T-helper 9 cell (primary cell): ENCODE measurements around the gene L3MBTL4.

ENCODE experiments used
- DNase-seq: peaks from one replicate; pipeline ENCODE4 v3.0.0-alpha.2; 2020

Gene L3MBTL4

DNA sequence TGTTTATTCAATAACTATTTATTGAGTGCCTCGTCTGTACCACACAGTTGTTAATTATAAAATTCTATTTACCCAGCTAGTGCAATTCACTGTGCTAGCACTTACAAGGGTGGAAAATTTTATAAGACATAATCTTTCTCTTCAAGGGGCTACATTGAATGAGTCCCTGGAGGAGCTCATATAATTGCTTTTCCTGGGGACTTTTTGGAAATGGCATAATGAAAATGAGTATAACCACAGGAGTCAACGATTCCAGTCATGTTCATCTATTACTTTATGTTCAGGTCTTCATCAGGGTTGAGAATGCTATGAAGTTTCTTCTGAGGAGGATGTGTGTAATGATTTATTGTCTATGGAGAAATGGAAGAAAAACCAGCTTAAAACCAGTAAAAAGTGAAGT lies 466.5 kb downstream of the L3MBTL4 start:
- DNase-seq: no peak

DNA sequence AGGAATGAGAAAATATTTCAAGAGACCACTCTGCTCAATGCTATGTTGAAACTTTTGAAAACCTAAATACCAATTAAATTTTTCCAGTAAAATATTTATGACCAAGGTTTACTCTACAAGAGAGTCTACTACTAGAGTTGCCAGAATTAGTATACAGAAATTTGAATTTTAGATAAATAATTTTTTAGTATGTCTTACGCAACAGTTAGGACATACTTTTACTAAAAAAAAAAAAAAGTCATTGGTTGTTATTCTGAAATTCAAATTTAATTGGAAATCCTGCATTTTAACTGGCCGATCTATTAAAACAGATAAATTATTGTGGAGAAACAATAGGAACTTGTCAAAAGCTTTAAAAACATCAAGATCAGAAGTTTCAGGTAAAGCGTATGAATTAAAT lies 470.3 kb downstream of the L3MBTL4 start:
- no peak for DNase-seq

DNA sequence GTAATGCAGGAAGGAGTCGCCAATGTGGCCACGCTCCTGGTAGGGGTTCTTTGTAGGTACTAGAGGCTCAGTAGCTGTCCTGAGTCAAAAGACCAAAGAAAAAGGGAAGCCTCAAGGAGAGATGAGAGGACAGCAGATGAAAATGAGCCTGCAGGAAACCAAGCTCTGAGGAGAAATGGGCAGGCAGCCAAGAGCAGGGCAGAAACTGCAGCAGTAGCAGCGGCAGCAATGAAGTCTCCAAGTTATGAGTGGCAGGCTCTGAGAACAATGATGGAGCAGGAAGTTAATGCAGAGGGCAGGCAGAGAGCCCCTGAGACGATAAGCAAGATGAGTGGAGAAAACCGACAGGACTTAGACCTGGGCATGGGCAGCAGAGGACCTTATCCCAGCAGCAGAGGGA lies 471.2 kb downstream of the L3MBTL4 start:
- DNase-seq: no peak

DNA sequence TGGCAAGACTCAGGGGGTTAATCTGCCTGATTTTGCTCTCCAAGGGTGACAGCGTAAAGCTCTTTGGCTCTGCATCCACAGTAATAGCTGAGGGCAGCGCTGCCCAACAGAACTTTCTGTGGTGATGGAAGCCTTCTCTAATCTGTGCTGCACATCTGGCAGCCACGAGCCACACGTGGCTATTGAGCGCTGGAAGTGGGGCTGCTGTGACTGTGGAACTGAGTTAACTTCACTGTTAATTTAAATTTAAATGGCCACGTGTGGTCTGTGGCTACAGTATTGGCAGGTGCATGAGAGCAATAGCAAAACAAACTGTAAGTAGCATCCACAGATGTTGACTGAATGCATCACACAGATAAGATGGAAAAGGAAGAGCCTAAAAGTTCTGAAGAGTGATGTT lies 472.1 kb downstream of the L3MBTL4 start:
- no peak for DNase-seq

DNA sequence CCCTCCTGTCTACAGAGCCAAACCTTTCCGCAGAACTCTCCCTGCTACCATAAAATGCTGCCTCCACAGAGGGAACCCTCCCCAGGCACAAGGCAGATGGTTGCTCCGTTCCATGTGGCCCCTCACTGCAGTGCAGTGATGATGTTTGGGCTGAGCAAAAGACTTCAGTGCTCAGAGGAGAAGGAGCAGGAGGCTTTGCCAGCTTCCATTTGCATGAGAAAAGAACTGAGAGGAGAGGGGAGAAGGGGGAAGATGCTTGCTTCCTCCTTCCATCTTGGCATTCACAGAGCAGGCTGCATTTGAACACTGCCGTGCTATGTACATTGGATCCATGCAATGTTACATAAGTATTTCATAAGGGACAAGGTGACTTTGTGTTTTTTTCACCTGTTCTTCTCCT lies 472.8 kb downstream of the L3MBTL4 start:
- no peak for DNase-seq

DNA sequence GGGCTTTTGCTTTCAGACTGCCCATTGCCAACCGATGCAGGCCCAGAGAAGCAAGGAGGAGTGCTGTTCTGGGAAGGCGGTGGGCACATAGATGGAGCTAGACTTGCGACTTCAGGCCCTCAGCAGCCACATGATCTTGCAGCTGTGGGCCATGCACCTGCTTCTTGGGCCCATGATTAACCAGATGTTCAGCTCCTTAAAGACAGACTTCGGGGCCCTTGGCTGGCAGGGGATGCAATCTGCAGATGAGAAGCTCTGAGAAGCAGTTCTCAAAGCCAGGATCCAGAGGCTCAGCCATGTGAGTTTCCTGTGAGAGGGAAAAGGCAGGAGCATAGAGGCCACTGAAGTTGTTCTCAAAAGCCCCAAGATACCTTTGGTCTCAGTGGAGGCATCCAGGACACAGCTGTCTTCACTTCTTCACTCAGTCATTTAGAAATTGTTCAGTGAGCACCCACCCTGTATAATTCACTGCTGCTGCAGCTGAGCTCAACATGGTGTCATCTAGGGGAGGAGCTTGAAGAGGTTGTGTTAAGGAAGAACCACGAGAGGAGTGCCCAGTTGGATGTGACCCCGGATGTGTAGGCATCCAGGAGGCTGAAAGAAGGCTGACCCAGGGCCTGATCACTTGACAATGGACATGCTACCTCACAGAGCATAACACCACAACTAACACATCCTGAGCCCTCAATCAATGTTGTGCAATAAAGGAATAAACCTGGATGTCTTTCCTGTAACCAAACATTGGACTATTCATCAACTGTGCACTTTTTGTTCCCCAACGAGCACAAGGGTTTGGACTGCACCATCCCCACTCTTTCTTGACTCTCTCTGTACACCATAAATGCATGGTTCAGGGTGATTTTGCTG lies 474.7 kb downstream of the L3MBTL4 start:
- DNase-seq: no peak

DNA sequence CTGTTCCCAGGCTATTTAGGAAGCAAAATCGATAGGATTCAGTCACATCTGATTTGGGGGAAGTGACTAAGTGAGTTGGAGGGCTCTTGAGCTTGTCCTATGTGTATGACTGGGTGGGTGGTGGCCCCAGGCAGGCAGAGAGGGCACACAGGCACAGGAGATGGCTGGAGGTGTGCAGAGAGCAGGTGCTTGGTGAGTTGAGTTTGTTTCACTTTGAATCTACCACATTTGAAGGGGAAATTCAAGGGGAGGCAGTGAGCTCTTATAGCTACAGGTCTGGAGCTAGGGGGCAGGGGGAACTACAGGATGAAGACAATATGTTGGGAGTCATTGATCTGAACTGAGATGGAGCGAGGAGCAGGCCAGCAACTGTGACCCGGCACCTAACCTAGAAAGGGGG lies 476.9 kb downstream of the L3MBTL4 start:
- no peak for DNase-seq

DNA sequence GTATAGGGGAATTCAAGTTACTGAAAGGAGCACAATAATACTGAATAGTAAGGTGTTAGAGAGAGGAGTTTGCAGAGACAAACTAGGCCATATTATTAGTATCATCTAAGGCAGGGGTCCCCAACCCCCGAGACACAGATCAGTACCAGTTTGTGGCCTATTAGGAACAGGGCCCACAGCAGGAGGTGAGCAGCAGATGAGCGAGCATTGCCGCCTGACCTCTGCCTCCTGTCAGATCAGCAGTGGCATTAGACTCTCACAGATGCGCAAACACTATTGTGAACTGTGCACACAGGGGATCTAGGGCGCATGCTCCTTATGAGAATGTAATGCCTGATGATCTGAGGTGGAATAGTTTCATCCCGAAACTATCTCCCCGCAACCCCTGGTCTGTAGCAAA lies 477.6 kb downstream of the L3MBTL4 start:
- DNase-seq: no peak

DNA sequence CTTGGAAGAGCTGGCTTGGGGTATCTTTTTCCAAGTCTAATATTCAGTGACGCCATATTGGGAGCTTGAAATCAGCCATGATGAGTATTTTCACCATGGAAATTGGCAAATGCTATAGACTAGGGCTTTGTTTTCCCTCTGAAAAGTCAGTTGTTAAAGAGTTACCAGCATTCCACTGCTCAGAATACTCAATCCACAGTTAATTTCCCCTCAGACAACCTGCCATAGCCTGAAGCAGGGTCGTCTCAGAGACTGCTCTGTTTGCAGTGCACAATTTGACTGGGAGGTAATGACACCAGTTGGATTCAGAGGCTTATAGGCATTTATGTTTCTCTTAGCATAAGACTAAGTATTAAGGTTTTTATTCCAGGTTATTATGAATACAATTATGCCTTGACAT lies 483.9 kb downstream of the L3MBTL4 start:
- no peak for DNase-seq

DNA sequence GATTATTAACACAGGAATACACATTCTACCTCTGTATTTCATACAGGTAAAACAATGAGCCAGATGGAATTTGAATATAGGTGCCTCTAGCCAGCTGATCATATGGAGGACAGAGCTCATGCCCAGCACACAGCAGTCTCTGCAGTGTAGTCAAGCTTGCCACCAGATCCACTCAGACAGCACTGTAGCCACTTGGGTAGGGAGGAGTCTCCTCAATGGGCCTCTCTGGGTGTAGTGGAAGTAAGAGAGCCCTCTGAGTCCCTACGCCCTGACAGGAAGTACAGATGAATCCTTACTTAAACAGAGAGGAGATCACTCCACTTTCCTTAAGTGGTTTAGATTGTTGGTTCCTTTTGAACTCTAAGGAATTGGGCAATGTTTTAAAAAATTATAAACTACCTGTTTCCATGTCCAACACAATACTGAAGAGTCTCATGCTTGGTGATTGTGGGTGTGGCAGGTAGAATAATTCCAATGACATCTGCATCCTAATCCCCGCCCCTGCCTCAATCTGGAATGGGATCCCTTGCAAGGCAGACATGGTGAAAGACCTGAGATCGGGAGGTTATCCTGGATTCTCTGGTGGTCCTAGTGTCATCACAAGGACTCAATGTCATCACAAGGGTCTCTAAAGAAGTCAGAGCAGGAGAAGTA lies 496.4 kb downstream of the L3MBTL4 start:
- no peak for DNase-seq

DNA sequence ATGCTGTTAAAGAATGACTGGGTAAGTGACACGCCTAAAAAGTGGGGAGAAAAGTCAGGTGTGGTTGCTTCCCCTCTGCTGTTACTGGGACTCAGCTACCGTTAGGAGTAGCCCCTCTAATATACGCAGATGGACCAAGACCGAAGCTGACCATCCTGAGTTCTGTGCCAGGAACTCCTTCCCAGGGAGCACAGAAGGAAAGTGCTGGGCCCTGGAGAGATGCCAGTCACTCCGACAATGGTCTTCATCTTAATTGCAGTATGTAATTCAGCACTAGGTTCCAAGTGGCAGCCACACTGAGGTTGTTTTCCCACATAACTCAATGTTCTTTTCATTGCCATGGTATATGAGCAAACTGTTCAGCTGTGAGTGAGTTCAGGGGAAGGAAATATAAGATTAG lies 499.8 kb downstream of the L3MBTL4 start:
- no peak for DNase-seq

DNA sequence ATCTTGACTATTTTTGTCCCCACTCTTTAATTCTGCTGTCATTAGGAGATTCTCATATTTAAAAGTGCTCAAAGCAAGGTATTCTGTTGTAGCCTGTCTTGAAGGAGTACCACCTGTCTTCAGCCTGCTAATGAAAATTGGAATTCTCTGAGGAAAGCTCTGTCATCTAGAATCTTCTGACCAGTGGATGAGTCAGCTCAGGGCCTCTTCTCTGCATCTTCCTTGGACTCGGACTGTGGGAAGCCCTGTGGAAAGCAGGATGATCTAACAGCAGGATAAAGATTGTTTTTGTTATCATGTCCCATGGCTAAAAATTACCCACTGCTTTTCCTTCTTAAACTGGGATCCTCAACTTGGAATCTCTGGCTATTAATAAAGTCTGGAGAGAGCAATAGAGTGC lies 500.7 kb downstream of the L3MBTL4 start:
- DNase-seq: no peak

DNA sequence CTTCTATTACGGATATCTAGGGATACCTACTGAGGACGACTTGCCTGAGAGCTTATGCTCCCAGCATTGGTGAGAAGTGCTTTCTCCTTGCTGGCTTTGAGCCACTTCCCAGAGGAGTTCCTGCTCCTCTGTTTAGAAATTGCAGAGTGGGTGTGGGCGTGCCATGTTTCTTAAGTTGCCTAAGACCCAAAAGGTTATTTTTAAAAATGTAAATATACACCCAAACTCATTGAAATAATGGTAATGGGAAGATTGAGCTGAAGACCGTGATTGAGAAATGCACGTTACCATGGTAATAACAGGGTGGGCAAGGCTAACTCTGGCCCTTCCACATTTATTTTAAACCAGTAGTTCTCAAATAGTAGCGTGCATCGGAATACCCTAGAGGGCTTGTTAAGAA lies 502.1 kb downstream of the L3MBTL4 start:
- no peak for DNase-seq

DNA sequence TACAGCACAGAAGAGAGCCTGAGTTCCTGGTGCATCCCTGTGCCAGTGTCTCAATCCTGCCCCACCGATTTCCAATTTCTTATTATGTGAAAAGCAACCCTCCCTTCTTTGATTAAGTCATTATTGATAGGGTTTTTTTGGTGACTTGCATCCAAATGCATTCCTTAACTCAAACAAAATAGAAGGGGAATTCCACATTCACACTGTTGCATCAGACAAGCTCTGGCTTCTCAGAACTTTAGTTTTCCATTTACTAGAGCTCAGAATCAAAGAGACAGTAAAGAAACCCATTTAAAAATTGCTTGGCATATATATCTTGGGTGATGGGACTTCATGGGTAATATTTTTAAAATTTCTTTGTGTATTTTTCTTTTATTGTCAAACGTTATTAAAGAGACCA lies 505.6 kb downstream of the L3MBTL4 start:
- no peak for DNase-seq
